GM23248 (cell line): ENCODE results near the gene PPL.

Experiments
- EZH2 ChIP-seq: fragments of 200-600 bp; sonication (generic); IDR thresholded peaks from 2 replicates; pipeline ENCODE4 v1.6.1; 2018; ENCODE audit warnings: antibody characterized with exemption, mild to moderate bottlenecking; ENCODE audit not compliant: insufficient read depth, poor library complexity, severe bottlenecking
- EZH2phosphoT487 ChIP-seq: fragments of 200-600 bp; sonication (generic); IDR thresholded peaks from 2 replicates; pipeline ENCODE4 v1.6.1; 2018; ENCODE audit warnings: antibody characterized with exemption, moderate library complexity, mild to moderate bottlenecking, low read depth; ENCODE audit not compliant: insufficient read depth

DNA sequence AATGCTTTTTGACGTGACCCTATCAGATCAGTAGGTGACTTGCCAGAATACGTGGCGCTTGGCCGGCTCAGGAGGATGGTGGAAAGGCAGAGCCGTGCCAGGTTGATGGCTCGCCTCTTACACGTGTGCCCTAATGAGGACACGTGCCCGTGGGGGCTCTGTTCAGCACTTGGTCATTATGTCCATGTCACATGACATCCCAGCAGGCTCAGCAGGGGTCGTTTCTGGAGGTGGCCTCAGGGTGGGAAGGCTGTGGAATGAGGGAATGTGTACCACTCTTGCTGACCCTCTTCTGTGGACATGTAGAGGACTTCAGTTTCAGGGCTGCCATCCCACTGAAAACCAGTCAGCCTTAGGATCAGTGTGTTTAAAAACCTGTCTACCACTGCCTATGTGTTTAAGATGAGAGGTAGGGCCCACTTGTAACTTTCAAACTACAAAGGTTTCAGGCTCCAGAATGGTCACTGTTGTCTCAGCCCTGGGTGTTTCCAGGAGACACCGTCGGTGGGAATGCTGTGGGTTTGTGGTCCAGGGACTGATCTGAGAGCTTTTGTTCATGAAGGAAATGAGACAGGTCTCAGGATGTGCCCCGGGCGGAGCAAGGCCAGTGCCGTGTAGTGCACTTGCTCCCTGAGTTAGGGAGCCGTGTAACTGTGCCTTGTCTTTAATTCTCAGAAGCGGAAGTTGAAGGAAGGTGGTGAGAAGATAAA, 77.6 kb downstream of the PPL start:
- TF ChIP-seq EZH2phosphoT487 = no peak
- TF ChIP-seq EZH2 = no peak
